MM.1S (cell line): ENCODE data around the gene CACNA1C.

Source experiments
- EZH2 ChIP-seq: fragments of 300-600 bp; sonication (generic); optimal IDR thresholded peaks from 2 replicates; pipeline ENCODE3; 2017; ENCODE audit warnings: low read depth, mild to moderate bottlenecking, antibody characterized with exemption, low read length, mixed read lengths
- TF ChIP-seq, protein P1 (sequence below): fragments of 300-600 bp; sonication (generic); IDR thresholded peaks from 2 replicates; pipeline ENCODE4 v1.5.1; 2016; ENCODE audit warnings: antibody characterized with exemption, low read length, mixed read lengths

DNA sequence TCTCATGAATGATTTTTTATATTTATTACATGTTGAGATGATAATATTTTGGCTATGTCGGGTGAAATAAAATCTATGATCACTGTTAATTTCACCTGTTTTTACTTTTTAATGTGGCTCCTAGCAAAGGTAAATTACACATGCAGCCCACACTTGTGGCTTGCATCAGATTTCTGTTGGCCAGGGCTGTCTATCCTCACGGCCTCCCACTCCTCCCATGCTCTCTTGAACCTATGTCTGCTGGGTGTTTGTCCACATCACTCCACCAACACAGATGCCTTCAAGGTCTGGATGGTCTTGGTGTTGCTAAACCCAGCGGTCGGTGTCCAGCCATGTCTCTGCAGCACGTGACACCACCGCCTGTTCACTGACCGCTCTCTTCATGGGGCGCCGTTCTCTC lies 402.6 kb downstream of the CACNA1C start:
- TF ChIP-seq, protein P1, sequence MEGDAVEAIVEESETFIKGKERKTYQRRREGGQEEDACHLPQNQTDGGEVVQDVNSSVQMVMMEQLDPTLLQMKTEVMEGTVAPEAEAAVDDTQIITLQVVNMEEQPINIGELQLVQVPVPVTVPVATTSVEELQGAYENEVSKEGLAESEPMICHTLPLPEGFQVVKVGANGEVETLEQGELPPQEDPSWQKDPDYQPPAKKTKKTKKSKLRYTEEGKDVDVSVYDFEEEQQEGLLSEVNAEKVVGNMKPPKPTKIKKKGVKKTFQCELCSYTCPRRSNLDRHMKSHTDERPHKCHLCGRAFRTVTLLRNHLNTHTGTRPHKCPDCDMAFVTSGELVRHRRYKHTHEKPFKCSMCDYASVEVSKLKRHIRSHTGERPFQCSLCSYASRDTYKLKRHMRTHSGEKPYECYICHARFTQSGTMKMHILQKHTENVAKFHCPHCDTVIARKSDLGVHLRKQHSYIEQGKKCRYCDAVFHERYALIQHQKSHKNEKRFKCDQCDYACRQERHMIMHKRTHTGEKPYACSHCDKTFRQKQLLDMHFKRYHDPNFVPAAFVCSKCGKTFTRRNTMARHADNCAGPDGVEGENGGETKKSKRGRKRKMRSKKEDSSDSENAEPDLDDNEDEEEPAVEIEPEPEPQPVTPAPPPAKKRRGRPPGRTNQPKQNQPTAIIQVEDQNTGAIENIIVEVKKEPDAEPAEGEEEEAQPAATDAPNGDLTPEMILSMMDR: no peak
- no peak for TF ChIP-seq EZH2
